ENCODE results near the gene SS18.

- no peak for TF ChIP-seq CTCF (IDR thresholded peaks at IDR 0.05)
- no peak for TF ChIP-seq POLR2A (IDR thresholded peaks at IDR 0.05; ENCODE audit: low read depth)
- no peak for TF ChIP-seq POLR2AphosphoS5 (IDR thresholded peaks at IDR 0.05)
These were observed 53.8 kb downstream of the SS18 start for GRCh38 chr18:26036635-26037034.

Data from esophagus muscularis mucosa (tissue), 3 donors.